AG04449 (cell line): ENCODE results near the gene TMA7.

Experiments used
- CTCF ChIA-PET: fragments of 350-600 bp; formaldehyde crosslinking; extraction: SDS; loops from one replicate; lab custom pipeline; 2021; ENCODE audit warnings: antibody characterized with exemption; lab: Yijun Ruan, JAX
- POLR2A ChIA-PET: fragments of 400-600, 350-600 bp; formaldehyde crosslinking; extraction: SDS; loops from one replicate; lab custom pipeline; 2020; ENCODE audit warnings: antibody characterized with exemption, inconsistent platforms; lab: Yijun Ruan, JAX
- DNase-seq: peaks from one replicate; pipeline ENCODE4 v3.0.0-alpha.2; 2010; ENCODE audit warnings: low read depth, low spot score
- H3K4me3 ChIP-seq: 2 replicates; pipeline ENCODE4 v1.5.1; 2011; ENCODE audit warnings: low read depth, mild to moderate bottlenecking, control low read depth, low read length
- CTCF ChIP-seq: IDR thresholded peaks from one replicate; pipeline ENCODE4 v1.5.1; 2011; ENCODE audit warnings: mild to moderate bottlenecking, moderate library complexity, low read length, control low read depth, inconsistent platforms; ENCODE audit not compliant: insufficient read depth; ENCODE audit errors: missing control alignments

TMA7 gene

GRCh38 chr3:48423241-48423882 is 16.7 kb upstream of the TMA7 start:
- ChIA-PET POLR2A (no interaction called here), CTCF (interaction anchor here (1.1 to 16.2 kb wide), 5 partner anchors 9 to 18 kb away, joined by 4 to 749 read pairs (median 10); partner anchors contain the start of genes CCDC51 and TMA7)
- DNase-seq = no peak
- H3K4me3 ChIP-seq = no peak overlapping the region
- TF ChIP-seq CTCF = no peak

- DNase-seq = no peak
- ChIA-PET CTCF (interaction anchor here (1.1 to 16.2 kb wide), 4 partner anchors 10 to 18 kb away, joined by 4 to 749 read pairs (median 41); partner anchors contain the start of genes CCDC51 and TMA7), POLR2A (no interaction called here)
- H3K4me3 ChIP-seq = no peak overlapping the region
- no peak for TF ChIP-seq CTCF
Measured at GRCh38 chr3:48423883-48424695, 16.0 kb upstream of the TMA7 start.

GRCh38 chr3:48425281-48425812 is 14.7 kb upstream of the TMA7 start:
- H3K4me3 ChIP-seq = no peak overlapping the region
- no peak for DNase-seq
- ChIA-PET CTCF (interaction anchor here (7.0 to 17.0 kb wide), 3 partner anchors 11 to 153 kb away, joined by 77 to 948 read pairs (median 749); no protein-coding TSS in a partner anchor), POLR2A (no interaction called here)
- TF ChIP-seq CTCF = no peak

GRCh38 chr3:48426401-48426909 is 13.6 kb upstream of the TMA7 start:
- DNase-seq = no peak
- no peak for TF ChIP-seq CTCF
- H3K4me3 ChIP-seq = no peak overlapping the region
- ChIA-PET POLR2A (interaction anchor here (1.1 kb wide), 1 partner anchor 8 kb away, joined by 3 read pairs; no protein-coding TSS in a partner anchor), CTCF (interaction anchor here (7.0 to 17.0 kb wide), 3 partner anchors 10 to 154 kb away, joined by 77 to 948 read pairs (median 749); no protein-coding TSS in a partner anchor)

GRCh38 chr3:48426944-48427629 is 13.0 kb upstream of the TMA7 start:
- TF ChIP-seq CTCF = no peak
- POLR2A ChIA-PET = interaction anchor here (1.1 kb wide), 1 partner anchor 8 kb away, joined by 3 read pairs; no protein-coding TSS in a partner anchor
- no peak for DNase-seq
- 0 out of 2 replicates have a peak overlapping the region, but pooled peaks have one; percentile 68 for H3K4me3 ChIP-seq
- CTCF ChIA-PET = interaction anchor here (7.0 to 17.0 kb wide), 3 partner anchors 9 to 155 kb away, joined by 77 to 948 read pairs (median 749); no protein-coding TSS in a partner anchor
